Activated B cell treated with CpG ODN at 0.5 μM for 24 hours (primary cell): ENCODE results near the gene ZNF304. TPM values are rescaled to one million over a fixed set of nuclear protein-coding genes. Genes with fewer than 3 reads are reported as not detected.

Source experiments
- ATAC-seq: fragments of 200-7000 bp; cut with Tn5 transposase; one replicate; pipeline ENCODE4 v1.10.0; 2021; ENCODE audit warnings: low read depth, mild to moderate bottlenecking, moderate library complexity
- CTCF ChIA-PET: fragments of 350-600 bp; sonication (Branson Sonifier 250); formaldehyde crosslinking; loops from one replicate; lab custom pipeline; 2021; ENCODE audit warnings: antibody characterized with exemption; lab: Charles Lee
- POLR2A ChIA-PET: fragments of 350-600 bp; sonication (Branson Sonifier 250); formaldehyde crosslinking; loops from one replicate; lab custom pipeline; 2021; ENCODE audit warnings: antibody characterized with exemption; lab: Charles Lee
- DNase-seq: peaks from one replicate; pipeline ENCODE4 v3.0.0; 2022
- H3K27ac Mint-ChIP-seq: one replicate; pipeline ENCODE4 v1.8.0; 2020; ENCODE audit warnings: mixed read lengths
- H3K27me3 Mint-ChIP-seq: one replicate; pipeline ENCODE4 v1.8.0; 2021; ENCODE audit warnings: mixed read lengths
- H3K36me3 Mint-ChIP-seq: one replicate; pipeline ENCODE4 v1.8.0; 2021; ENCODE audit warnings: low read depth, mixed read lengths
- H3K4me1 Mint-ChIP-seq: one replicate; pipeline ENCODE4 v1.8.0; 2021; ENCODE audit warnings: mixed read lengths
- H3K4me3 Mint-ChIP-seq: one replicate; pipeline ENCODE4 v1.8.0; 2020; ENCODE audit warnings: mild to moderate bottlenecking, mixed read lengths
- H3K9me3 Mint-ChIP-seq: one replicate; pipeline ENCODE4 v1.8.0; 2020; ENCODE audit warnings: mixed read lengths
- intact Hi-C: fragments of 100-400 bp; cut with micrococcal nuclease; formaldehyde crosslinking; loops from one replicate; pipeline ENCODE4 v1.15.1; 2024
- total RNA-seq: library from RNA; stranded (reverse); gene quantifications from 2 replicates; pipeline ENCODE4 v1.2.3, GENCODE V29; 2022
- TF ChIP-seq, protein P1 (sequence below): fragments of 200-600 bp; IDR thresholded peaks from one replicate; pipeline ENCODE4 v1.8.0; 2022; ENCODE audit warnings: antibody characterized with exemption, mild to moderate bottlenecking

ZNF304 gene
- total RNA-seq, 1 donor from 2014 or later, result 12.4 TPM

DNA sequence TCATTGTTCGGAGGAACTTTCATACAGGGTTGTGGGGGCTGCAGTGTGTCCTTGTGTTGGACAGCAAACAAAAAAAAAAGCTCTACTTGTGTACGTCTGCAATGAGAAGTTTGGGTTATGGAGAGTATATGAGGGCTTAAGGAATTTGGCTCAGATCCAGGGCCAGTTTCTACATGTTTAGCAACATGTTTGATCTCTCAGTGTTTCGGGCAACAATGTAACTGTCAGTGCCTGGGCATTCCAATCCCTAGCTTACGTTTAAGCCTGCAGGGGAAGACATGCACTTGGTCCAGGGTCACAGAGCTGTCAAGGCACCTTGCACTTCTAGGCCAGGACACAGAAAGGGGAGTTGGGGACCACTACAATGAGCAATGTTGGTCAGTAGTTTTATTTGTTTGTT is 16.9 kb upstream of the ZNF304 start:
- H3K4me1 Mint-ChIP-seq, result no peaks in the 10 kb centered on the region
- no peak overlapping the region for H3K4me3 Mint-ChIP-seq
- no peak for DNase-seq
- no peak for ATAC-seq
- no peaks in the 10 kb centered on the region for H3K27me3 Mint-ChIP-seq
- TF ChIP-seq, protein P1, sequence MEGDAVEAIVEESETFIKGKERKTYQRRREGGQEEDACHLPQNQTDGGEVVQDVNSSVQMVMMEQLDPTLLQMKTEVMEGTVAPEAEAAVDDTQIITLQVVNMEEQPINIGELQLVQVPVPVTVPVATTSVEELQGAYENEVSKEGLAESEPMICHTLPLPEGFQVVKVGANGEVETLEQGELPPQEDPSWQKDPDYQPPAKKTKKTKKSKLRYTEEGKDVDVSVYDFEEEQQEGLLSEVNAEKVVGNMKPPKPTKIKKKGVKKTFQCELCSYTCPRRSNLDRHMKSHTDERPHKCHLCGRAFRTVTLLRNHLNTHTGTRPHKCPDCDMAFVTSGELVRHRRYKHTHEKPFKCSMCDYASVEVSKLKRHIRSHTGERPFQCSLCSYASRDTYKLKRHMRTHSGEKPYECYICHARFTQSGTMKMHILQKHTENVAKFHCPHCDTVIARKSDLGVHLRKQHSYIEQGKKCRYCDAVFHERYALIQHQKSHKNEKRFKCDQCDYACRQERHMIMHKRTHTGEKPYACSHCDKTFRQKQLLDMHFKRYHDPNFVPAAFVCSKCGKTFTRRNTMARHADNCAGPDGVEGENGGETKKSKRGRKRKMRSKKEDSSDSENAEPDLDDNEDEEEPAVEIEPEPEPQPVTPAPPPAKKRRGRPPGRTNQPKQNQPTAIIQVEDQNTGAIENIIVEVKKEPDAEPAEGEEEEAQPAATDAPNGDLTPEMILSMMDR, result no peak
- POLR2A ChIA-PET, result no interaction called here
- H3K27ac Mint-ChIP-seq, result no peak overlapping the region
- H3K9me3 Mint-ChIP-seq, result peaks cover 10% of the 10 kb centered on the region
- intact Hi-C loops, result no loop called here
- peaks cover 32% of the 10 kb centered on the region for H3K36me3 Mint-ChIP-seq
- CTCF ChIA-PET, result no interaction called here

DNA sequence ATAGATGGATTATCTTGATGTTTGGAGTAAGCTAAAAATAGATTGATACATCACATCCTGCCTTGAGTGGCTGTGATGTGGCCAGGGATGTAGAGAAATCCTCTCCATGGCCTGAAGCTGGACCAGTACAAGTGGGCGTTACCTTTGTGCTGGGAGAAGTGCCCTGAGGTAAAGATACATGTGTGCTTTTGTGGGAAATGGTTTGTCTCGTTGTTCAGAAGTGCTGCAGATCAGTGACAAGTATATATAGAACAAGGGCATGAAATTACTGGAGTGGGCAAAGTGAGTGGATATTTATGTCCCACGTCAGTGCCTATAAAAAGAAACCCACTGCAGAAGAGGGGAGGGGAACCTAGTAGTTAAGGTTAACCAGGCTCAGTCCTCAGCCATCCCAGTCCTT is 12.2 kb upstream of the ZNF304 start:
- H3K36me3 Mint-ChIP-seq, result peaks cover 4% of the 10 kb centered on the region
- H3K4me3 Mint-ChIP-seq, result no peak overlapping the region
- ChIA-PET POLR2A (no interaction called here), CTCF (interaction anchor here (0.7 kb wide), 1 partner anchor 53 kb away, joined by 3 read pairs; no protein-coding TSS in a partner anchor)
- H3K4me1 Mint-ChIP-seq, result no peaks in the 10 kb centered on the region
- no peak overlapping the region for H3K27ac Mint-ChIP-seq
- ATAC-seq (no peak), DNase-seq (no peak)
- intact Hi-C loops, result no loop called here
- TF ChIP-seq, protein P1, result no peak
- no peaks in the 10 kb centered on the region for H3K27me3 Mint-ChIP-seq
- H3K9me3 Mint-ChIP-seq, result peaks cover 2% of the 10 kb centered on the region

DNA sequence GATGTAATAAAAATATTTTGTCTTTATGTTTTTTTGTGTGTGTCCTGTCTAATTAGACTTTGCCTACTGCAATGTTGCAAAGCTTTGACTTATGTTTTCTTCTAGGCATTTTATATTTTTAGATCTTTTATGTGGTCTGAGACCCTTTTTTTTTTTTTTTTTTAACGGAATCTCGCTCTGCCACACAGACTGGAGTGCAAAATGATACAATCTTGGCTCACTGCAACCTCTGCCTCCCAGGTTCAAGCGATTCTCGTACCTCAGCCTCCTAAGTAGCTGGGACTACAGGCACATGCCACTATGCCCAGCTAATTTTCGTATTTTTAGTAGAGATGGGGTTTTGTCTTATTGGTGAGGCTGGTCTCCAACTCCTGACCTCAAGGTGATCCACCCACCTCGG is 8.5 kb upstream of the ZNF304 start:
- Mint-ChIP-seq H3K9me3 (peaks cover 2% of the 10 kb centered on the region), H3K27ac (no peak overlapping the region), H3K4me3 (no peak overlapping the region), H3K36me3 (no peaks in the 10 kb centered on the region), H3K4me1 (no peaks in the 10 kb centered on the region), H3K27me3 (peaks cover 3% of the 10 kb centered on the region)
- CTCF ChIA-PET, result no interaction called here
- TF ChIP-seq, protein P1, result no peak
- POLR2A ChIA-PET, result interaction anchor here (0.6 kb wide), 1 partner anchor 660 kb away, joined by 4 read pairs; no protein-coding TSS in a partner anchor
- DNase-seq (no peak), ATAC-seq (no peak)
- intact Hi-C loops, result no loop called here

DNA sequence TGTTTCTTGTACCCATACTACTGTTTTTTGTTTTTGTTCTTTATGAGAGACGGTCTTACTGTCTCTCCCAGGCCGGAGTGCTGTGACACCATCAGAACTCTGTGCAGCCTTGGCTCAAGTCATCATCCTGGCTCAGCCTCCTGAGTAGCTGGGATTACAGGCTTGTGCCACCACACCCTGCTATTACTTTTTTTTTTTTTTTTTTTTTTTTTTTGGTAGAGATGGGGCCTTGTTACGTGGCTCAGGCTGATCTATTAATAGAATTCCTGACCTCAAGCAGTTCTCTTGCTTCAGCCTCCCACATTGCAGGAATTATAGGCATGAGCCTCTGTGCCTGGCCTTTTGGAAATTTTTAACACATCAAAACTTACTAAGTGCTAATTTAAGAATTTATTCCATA is 2.9 kb upstream of the ZNF304 start:
- ChIA-PET CTCF (no interaction called here), POLR2A (interaction anchor here (0.6 to 0.7 kb wide), 2 partner anchors 50 to 873 kb away, joined by 3 to 9 read pairs; no protein-coding TSS in a partner anchor)
- Mint-ChIP-seq H3K27ac (no peak overlapping the region), H3K4me3 (no peak overlapping the region), H3K9me3 (peaks cover 4% of the 10 kb centered on the region), H3K27me3 (peaks cover 3% of the 10 kb centered on the region), H3K4me1 (peaks cover 29% of the 10 kb centered on the region), H3K36me3 (peaks cover 21% of the 10 kb centered on the region)
- ATAC-seq (no peak), DNase-seq (no peak)
- intact Hi-C loops, result no loop called here
- TF ChIP-seq, protein P1, result no peak

DNA sequence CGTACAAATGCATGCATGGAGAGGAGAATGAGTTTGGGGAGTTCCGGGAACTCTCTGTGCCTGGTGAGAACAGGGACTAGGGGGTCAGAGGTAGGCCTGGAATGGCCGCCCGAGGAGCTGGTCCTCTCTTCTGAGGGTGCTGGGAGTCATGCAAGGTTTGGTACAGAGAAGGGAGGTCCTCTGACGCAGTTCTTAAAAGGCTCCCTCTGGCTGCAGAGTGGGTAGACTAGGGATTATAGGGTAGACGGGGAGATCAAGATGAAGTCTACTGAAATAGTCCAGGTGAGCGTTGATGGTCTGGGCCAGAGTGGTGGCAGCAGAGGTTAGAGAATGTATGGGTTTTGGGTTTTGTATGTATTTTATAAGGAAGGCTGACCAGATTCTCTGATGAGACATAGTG is 796 bp downstream of the ZNF304 start:
- ATAC-seq (no peak), DNase-seq (no peak)
- intact Hi-C loops, result loop anchor here (1.0 to 5.0 kb wide), 5 partner anchors 11 to 112 kb away; partner anchors contain the start of genes TRAPPC2B, ZNF460, ZNF543 and ZNF547
- H3K27me3 Mint-ChIP-seq, result peaks cover 2% of the 10 kb centered on the region
- H3K4me3 Mint-ChIP-seq, result peak overlapping the region; percentile 94
- peaks cover 33% of the 10 kb centered on the region for H3K4me1 Mint-ChIP-seq
- ChIA-PET POLR2A (interaction anchor here (1.3 kb wide), 1 partner anchor 11 kb away, joined by 4 read pairs; the partner anchor contains the start of genes TRAPPC2B and ZNF547), CTCF (no interaction called here)
- TF ChIP-seq, protein P1, result no peak
- peaks cover 18% of the 10 kb centered on the region for H3K9me3 Mint-ChIP-seq
- H3K36me3 Mint-ChIP-seq, result peaks cover 59% of the 10 kb centered on the region
- peak overlapping the region; percentile 78 for H3K27ac Mint-ChIP-seq
